ENCODE data around the gene HOMER2. TPM values are rescaled to one million over a fixed set of nuclear protein-coding genes. Genes with fewer than 3 reads are reported as not detected.

Gene HOMER2
- total RNA-seq, 2 experiments from 2014 or later: 0.85 to 1.6 TPM

DNA sequence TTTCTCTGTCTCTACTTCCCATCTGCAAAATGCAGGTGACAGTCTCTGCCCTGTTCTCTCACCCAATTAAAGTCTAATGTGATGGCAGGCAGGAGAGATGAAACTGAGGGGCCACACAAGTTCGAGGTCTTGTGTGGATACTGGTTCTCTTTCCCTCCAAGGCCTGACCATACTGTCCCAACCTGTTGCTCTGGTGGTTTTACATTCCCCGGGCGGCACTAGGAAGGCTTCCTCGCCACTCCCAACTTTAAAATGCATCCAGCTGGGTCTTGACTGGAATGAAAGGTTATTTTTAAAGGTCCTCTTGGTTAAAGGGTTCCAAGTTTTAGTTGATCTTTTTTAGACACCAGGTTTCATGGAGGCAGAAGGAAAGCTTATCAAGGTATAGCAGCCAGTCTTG is 105.9 kb downstream of the HOMER2 start:
- Histone ChIP-seq H3K27ac (ENCODE audit: low read depth in 1 of 2, low read length in 2 of 2) (no peak overlapping the region), H3K36me3 (ENCODE audit: insufficient read depth, low read length) (no peaks in the 10 kb centered on the region), H3K4me1 (ENCODE audit: insufficient read depth, low read length) (peaks cover 4% of the 10 kb centered on the region), H3K9me3 (ENCODE audit: control insufficient read depth in 1 of 2, insufficient read depth in 1 of 2, low read length in 2 of 2) (peaks cover 0 to 5% of the 10 kb centered on the region in 2 experiments), H3K4me3 (ENCODE audit: low read length) (no peak overlapping the region), H3K27me3 (ENCODE audit: control insufficient read depth in 1 of 2, insufficient read depth in 2 of 2, low read length in 2 of 2) (no peaks in the 10 kb centered on the region)
- Mint-ChIP-seq H3K4me1 (ENCODE audit: low read depth) (peaks cover 18% of the 10 kb centered on the region), H3K4me3 (no peak overlapping the region), H3K9me3 (no peaks in the 10 kb centered on the region), H3K36me3 (ENCODE audit: low read depth) (peaks cover 4% of the 10 kb centered on the region), H3K27ac (no peak overlapping the region), H3K27me3 (no peaks in the 10 kb centered on the region)
- ATAC-seq (ENCODE audit: poor library complexity) (no peak), DNase-seq (no peak)
- TF ChIP-seq, protein P1, sequence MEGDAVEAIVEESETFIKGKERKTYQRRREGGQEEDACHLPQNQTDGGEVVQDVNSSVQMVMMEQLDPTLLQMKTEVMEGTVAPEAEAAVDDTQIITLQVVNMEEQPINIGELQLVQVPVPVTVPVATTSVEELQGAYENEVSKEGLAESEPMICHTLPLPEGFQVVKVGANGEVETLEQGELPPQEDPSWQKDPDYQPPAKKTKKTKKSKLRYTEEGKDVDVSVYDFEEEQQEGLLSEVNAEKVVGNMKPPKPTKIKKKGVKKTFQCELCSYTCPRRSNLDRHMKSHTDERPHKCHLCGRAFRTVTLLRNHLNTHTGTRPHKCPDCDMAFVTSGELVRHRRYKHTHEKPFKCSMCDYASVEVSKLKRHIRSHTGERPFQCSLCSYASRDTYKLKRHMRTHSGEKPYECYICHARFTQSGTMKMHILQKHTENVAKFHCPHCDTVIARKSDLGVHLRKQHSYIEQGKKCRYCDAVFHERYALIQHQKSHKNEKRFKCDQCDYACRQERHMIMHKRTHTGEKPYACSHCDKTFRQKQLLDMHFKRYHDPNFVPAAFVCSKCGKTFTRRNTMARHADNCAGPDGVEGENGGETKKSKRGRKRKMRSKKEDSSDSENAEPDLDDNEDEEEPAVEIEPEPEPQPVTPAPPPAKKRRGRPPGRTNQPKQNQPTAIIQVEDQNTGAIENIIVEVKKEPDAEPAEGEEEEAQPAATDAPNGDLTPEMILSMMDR (IDR thresholded peaks at IDR 0.05): no peak
- intact Hi-C loops (cut with DNase I, micrococcal nuclease): no loop called here
- ChIA-PET CTCF (no interaction called here), POLR2A (no interaction called here)

DNA sequence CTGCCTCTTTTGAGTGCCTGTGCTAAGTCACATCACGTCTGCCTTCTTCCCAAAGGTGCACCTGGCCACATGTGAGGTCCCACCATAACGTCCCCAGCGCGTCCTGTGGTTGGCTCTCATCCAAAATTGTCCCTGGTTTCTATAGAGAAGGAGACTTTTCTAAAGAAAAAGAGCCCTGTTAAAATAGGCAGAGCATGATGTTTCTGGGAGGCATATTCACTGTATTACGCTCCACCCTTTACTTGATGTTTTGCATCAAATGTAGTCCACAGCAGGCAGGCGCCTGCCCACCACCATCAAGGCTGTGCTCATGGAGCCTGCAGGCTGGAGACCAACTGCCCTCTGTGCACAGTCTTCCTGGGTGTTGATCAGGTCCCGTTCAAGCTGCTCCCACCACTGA is 106.8 kb downstream of the HOMER2 start:
- CTCF ChIA-PET: no interaction called here

GRCh38 chr15:82843566-82843965 is 109.0 kb downstream of the HOMER2 start:
- H3K27me3 Mint-ChIP-seq: no peaks in the 10 kb centered on the region
- no peaks in the 10 kb centered on the region for H3K9me3 Mint-ChIP-seq
- TF ChIP-seq, protein P1 (IDR thresholded peaks at IDR 0.05): no peak
- H3K27ac Mint-ChIP-seq: no peak overlapping the region
- H3K4me3 Mint-ChIP-seq: no peak overlapping the region
- POLR2A ChIA-PET: no interaction called here
- H3K36me3 Mint-ChIP-seq (ENCODE audit: low read depth): peaks cover 4% of the 10 kb centered on the region
- no peak for ATAC-seq (ENCODE audit: poor library complexity)
- CTCF ChIA-PET: no interaction called here
- intact Hi-C loops (cut with DNase I, micrococcal nuclease): no loop called here
- H3K27ac ChIP-seq (ENCODE audit: low read depth in 1 of 2, low read length in 2 of 2): no peak overlapping the region
- peaks cover 0 to 5% of the 10 kb centered on the region in 2 experiments for H3K9me3 ChIP-seq (ENCODE audit: control insufficient read depth in 1 of 2, insufficient read depth in 1 of 2, low read length in 2 of 2)
- H3K27me3 ChIP-seq (ENCODE audit: control insufficient read depth in 1 of 2, insufficient read depth in 2 of 2, low read length in 2 of 2): no peaks in the 10 kb centered on the region
- H3K4me1 ChIP-seq (ENCODE audit: insufficient read depth, low read length): peaks cover 4% of the 10 kb centered on the region
- no peak overlapping the region for H3K4me3 ChIP-seq (ENCODE audit: low read length)
- no peaks in the 10 kb centered on the region for H3K36me3 ChIP-seq (ENCODE audit: insufficient read depth, low read length)
- DNase-seq: no peak
- peaks cover 9% of the 10 kb centered on the region for H3K4me1 Mint-ChIP-seq (ENCODE audit: low read depth)

More for the DNA sequence above, 106.8 kb downstream of the HOMER2 start:
- peaks cover 18% of the 10 kb centered on the region for H3K4me1 Mint-ChIP-seq (ENCODE audit: low read depth)
- peaks cover 4% of the 10 kb centered on the region for H3K36me3 Mint-ChIP-seq (ENCODE audit: low read depth)
- Histone ChIP-seq H3K4me1 (ENCODE audit: insufficient read depth, low read length) (peaks cover 4% of the 10 kb centered on the region), H3K27ac (ENCODE audit: low read depth in 1 of 2, low read length in 2 of 2) (no peak overlapping the region), H3K4me3 (ENCODE audit: low read length) (no peak overlapping the region), H3K27me3 (ENCODE audit: control insufficient read depth in 1 of 2, insufficient read depth in 2 of 2, low read length in 2 of 2) (no peaks in the 10 kb centered on the region), H3K9me3 (ENCODE audit: control insufficient read depth in 1 of 2, insufficient read depth in 1 of 2, low read length in 2 of 2) (peaks cover 0 to 5% of the 10 kb centered on the region in 2 experiments), H3K36me3 (ENCODE audit: insufficient read depth, low read length) (no peaks in the 10 kb centered on the region)
- H3K27me3 Mint-ChIP-seq: no peaks in the 10 kb centered on the region
- H3K4me3 Mint-ChIP-seq: no peak overlapping the region
- TF ChIP-seq, protein P1 (IDR thresholded peaks at IDR 0.05): no peak
- DNase-seq (no peak), ATAC-seq (ENCODE audit: poor library complexity) (no peak)
- POLR2A ChIA-PET: no interaction called here
- H3K9me3 Mint-ChIP-seq: no peaks in the 10 kb centered on the region
- H3K27ac Mint-ChIP-seq: no peak overlapping the region
- intact Hi-C loops (cut with DNase I, micrococcal nuclease): no loop called here
